Transverse colon (tissue), 4 donors: Measurements from ENCODE around the gene BMP8A.

Experiments
- CTCF ChIP-seq, 5 experiments: fragments of 200-600 bp in 3 of 5; fragments of 450-650 bp in 2 of 5; sonication (generic) in 3 of 5; IDR thresholded peaks; 1 replicate in 2 of 5; 2 replicates in 3 of 5; pipeline ENCODE4 v1.5.1; 2016 to 2017; ENCODE audit warnings: antibody characterized with exemption in 5 of 5, inconsistent platforms in 3 of 5, mild to moderate bottlenecking in 2 of 5, moderate library complexity in 1 of 5
- POLR2A ChIP-seq: fragments of 450-650 bp; IDR thresholded peaks from one replicate; pipeline ENCODE4 v1.6.1; 2016; ENCODE audit warnings: antibody characterized with exemption, mild to moderate bottlenecking, moderate library complexity
- POLR2AphosphoS5 ChIP-seq, 3 donors: sonication (generic); formaldehyde crosslinking; IDR thresholded peaks; one replicate each; pipeline ENCODE4 v1.6.1; 2016; ENCODE audit warnings: antibody characterized with exemption in 3 of 3

DNA sequence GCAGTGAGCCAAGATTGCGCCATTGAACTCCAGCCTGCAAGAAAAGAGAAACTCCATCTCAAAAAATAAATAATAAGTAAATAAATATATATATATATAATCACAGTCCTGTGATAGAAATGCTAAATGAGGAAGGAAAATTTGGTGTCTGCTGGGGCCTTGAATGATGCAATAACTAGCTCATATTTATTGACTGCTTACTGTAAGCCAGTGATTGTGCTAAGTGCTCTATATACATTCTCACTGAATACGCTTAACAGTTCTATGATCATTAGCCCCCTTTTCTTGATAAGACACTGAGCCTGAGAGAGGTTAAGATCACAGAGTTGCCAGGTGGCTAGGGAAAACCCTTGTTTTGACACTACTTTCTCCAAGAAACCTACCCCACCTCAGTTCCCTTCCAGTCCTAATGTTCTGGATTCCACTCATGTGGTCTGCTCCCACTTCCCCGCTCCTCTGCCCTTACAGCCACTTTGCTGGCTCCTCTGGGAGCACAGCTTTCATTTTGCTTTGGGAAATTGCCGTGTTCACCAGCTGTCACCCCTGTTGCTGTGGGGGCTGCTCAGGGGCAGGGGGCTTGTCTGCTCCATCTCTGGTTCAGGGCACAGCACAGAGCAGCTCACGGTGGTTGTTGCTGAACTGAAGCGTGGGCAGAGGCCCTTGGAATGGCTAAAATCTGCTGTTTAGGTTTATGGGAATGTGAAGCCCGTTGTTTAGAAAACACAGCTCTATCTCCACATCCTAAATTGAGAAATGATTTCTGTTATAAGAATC is 2.5 kb upstream of the BMP8A start:
- TF ChIP-seq CTCF (IDR thresholded peaks at IDR 0.05) (no peak), POLR2A (no peak), POLR2AphosphoS5 (IDR thresholded peaks at IDR 0.05) (no peak)
